H9 (cell line): ENCODE measurements around the gene LRP1-AS. TPM values are rescaled to one million over a fixed set of nuclear protein-coding genes. Genes with fewer than 3 reads are reported as not detected.

ENCODE experiments used
- DNase-seq: peaks from one replicate; pipeline ENCODE4 v3.0.0-alpha.2; 2017
- H2AFZ ChIP-seq: one replicate; pipeline ENCODE4 v1.6.1; 2013; ENCODE audit warnings: mild to moderate bottlenecking, low read length, control low read depth, moderate library complexity
- H2AK5ac ChIP-seq: 2 replicates; pipeline ENCODE4 v1.6.1; 2013; ENCODE audit warnings: low read length, control low read depth, mixed read lengths; ENCODE audit not compliant: insufficient read length
- H2BK120ac ChIP-seq: one replicate; pipeline ENCODE4 v1.6.1; 2013; ENCODE audit warnings: low read depth, mild to moderate bottlenecking, low read length, control low read depth, inconsistent platforms; ENCODE audit not compliant: poor library complexity, severe bottlenecking
- H2BK12ac ChIP-seq: 2 replicates; pipeline ENCODE4 v1.6.1; 2013; ENCODE audit warnings: low read length, control low read depth, mixed read lengths, low read depth; ENCODE audit not compliant: insufficient read length
- H2BK15ac ChIP-seq: 2 replicates; pipeline ENCODE4 v1.6.1; 2013; ENCODE audit warnings: low read depth, low read length, control low read depth
- H2BK20ac ChIP-seq: one replicate; pipeline ENCODE4 v1.6.1; 2013; ENCODE audit warnings: low read depth, mild to moderate bottlenecking, low read length, control low read depth, inconsistent platforms; ENCODE audit not compliant: poor library complexity, severe bottlenecking
- H2BK5ac ChIP-seq: 2 replicates; pipeline ENCODE4 v1.6.1; 2013; ENCODE audit warnings: low read length, control low read depth, mixed read lengths; ENCODE audit not compliant: insufficient read length
- H3K14ac ChIP-seq: 2 replicates; pipeline ENCODE4 v1.6.1; 2013; ENCODE audit warnings: low read length, control low read depth; ENCODE audit not compliant: insufficient read depth
- H3K18ac ChIP-seq: 2 replicates; pipeline ENCODE4 v1.6.1; 2013; ENCODE audit warnings: low read depth, mild to moderate bottlenecking, mixed read lengths, low read length, control low read depth; ENCODE audit not compliant: insufficient read length
- H3K23ac ChIP-seq: 2 replicates; pipeline ENCODE4 v1.6.1; 2013; ENCODE audit warnings: low read length, control low read depth, mixed read lengths, low read depth; ENCODE audit not compliant: insufficient read length
- H3K23me2 ChIP-seq: 2 replicates; pipeline ENCODE4 v1.6.1; 2013; ENCODE audit warnings: low read depth, mild to moderate bottlenecking, mixed read lengths, low read length, control low read depth; ENCODE audit not compliant: insufficient read length, poor library complexity, severe bottlenecking
- H3K27ac ChIP-seq: 2 replicates; pipeline ENCODE4 v1.5.1; 2013; ENCODE audit warnings: low read length, control low read depth, mixed read lengths, low read depth; ENCODE audit not compliant: insufficient read length
- H3K27me3 ChIP-seq: 2 replicates; pipeline ENCODE4 v1.6.1; 2013; ENCODE audit warnings: low read length, control low read depth, inconsistent platforms; ENCODE audit not compliant: insufficient read depth
- H3K4ac ChIP-seq: 2 replicates; pipeline ENCODE4 v1.6.1; 2013; ENCODE audit warnings: low read depth, mild to moderate bottlenecking, control low read depth, inconsistent platforms, low read length, moderate library complexity
- H3K4me1 ChIP-seq: 2 replicates; pipeline ENCODE4 v1.6.1; 2013; ENCODE audit warnings: low read length, control low read depth, inconsistent platforms; ENCODE audit not compliant: insufficient read depth
- H3K4me2 ChIP-seq: 2 replicates; pipeline ENCODE4 v1.6.1; 2013; ENCODE audit warnings: low read length, control low read depth, mixed read lengths; ENCODE audit not compliant: insufficient read length, insufficient read depth
- H3K56ac ChIP-seq: 2 replicates; pipeline ENCODE4 v1.6.1; 2013; ENCODE audit warnings: low read depth, mild to moderate bottlenecking, mixed read lengths, low read length, control low read depth; ENCODE audit not compliant: insufficient read length
- H3K79me1 ChIP-seq: 2 replicates; pipeline ENCODE4 v1.6.1; 2013; ENCODE audit warnings: low read depth, mild to moderate bottlenecking, moderate library complexity, low read length, control low read depth, inconsistent platforms; ENCODE audit not compliant: insufficient read depth, poor library complexity, severe bottlenecking
- H3K79me2 ChIP-seq: 2 replicates; pipeline ENCODE4 v1.6.1; 2013; ENCODE audit warnings: low read length, control low read depth, inconsistent platforms; ENCODE audit not compliant: insufficient read depth
- H3K9ac ChIP-seq: 2 replicates; pipeline ENCODE4 v1.6.1; 2013; ENCODE audit warnings: low read length, control low read depth, mixed read lengths; ENCODE audit not compliant: insufficient read length; ENCODE audit errors: extremely low read depth
- H3K9me3 ChIP-seq: one replicate; pipeline ENCODE4 v1.6.1; 2013; ENCODE audit warnings: low read depth, low read length, inconsistent platforms; ENCODE audit not compliant: control insufficient read depth
- H3T11ph ChIP-seq: one replicate; pipeline ENCODE4 v1.6.1; 2013; ENCODE audit warnings: mild to moderate bottlenecking, low read length, control low read depth, inconsistent platforms
- H4K20me1 ChIP-seq: one replicate; pipeline ENCODE4 v1.6.1; 2013; ENCODE audit not compliant: control insufficient read depth, insufficient read length, insufficient read depth
- H4K5ac ChIP-seq: 2 replicates; pipeline ENCODE4 v1.6.1; 2013; ENCODE audit warnings: low read depth, mild to moderate bottlenecking, mixed read lengths, low read length, control low read depth; ENCODE audit not compliant: insufficient read length
- H4K8ac ChIP-seq: replicated peaks from 2 replicates; pipeline ENCODE4 v1.6.1; 2013; ENCODE audit warnings: low read length, control low read depth, mixed read lengths, low read depth; ENCODE audit not compliant: insufficient read length
- H4K91ac ChIP-seq: 2 replicates; pipeline ENCODE4 v1.6.1; 2013; ENCODE audit warnings: low read depth, mild to moderate bottlenecking, moderate library complexity, mixed read lengths, low read length, control low read depth; ENCODE audit not compliant: insufficient read length
- H3K27ac Mint-ChIP-seq, 3 experiments: 2 replicates in 2 of 3; 3 replicates in 1 of 3; pipeline ENCODE4 v1.8.0; 2020 to 2021; ENCODE audit warnings: mixed read lengths in 3 of 3, mild to moderate bottlenecking in 1 of 3, moderate library complexity in 1 of 3
- H3K27me3 Mint-ChIP-seq: 2 replicates; pipeline ENCODE4 v1.8.0; 2021; ENCODE audit warnings: low read depth, mild to moderate bottlenecking, moderate library complexity, mixed read lengths
- H3K36me3 Mint-ChIP-seq, 3 experiments: 2 replicates in 2 of 3; 3 replicates in 1 of 3; pipeline ENCODE4 v1.8.0; 2020 to 2021; ENCODE audit warnings: low read depth in 3 of 3, mixed read lengths in 3 of 3; ENCODE audit not compliant: insufficient read depth in 1 of 3
- H3K4me1 Mint-ChIP-seq, 2 experiments: 2 replicates each; pipeline ENCODE4 v1.8.0; 2020; ENCODE audit warnings: mixed read lengths in 2 of 2
- H3K4me3 Mint-ChIP-seq, 2 experiments: 2 replicates in 1 of 2; 3 replicates in 1 of 2; pipeline ENCODE4 v1.8.0; 2020 to 2021; ENCODE audit warnings: mild to moderate bottlenecking in 2 of 2, mixed read lengths in 2 of 2, moderate library complexity in 1 of 2
- H3K9me3 Mint-ChIP-seq, 2 experiments: 2 replicates in 1 of 2; 3 replicates in 1 of 2; pipeline ENCODE4 v1.8.0; 2020; ENCODE audit warnings: mild to moderate bottlenecking in 2 of 2, mixed read lengths in 2 of 2, moderate library complexity in 1 of 2
- WGBS: extraction: QIAGEN DNeasy Blood & Tissue Kit; methylation state at CpG from one replicate; pipeline ENCODE4 v1.1.7; 2013; ENCODE audit warnings: missing lambda C conversion rate, low lambda C conversion rate, mixed read lengths; ENCODE audit not compliant: insufficient read length; ENCODE audit errors: extremely low coverage; 5-methylcytosine and 5-hydroxymethylcytosine counted together
- total RNA-seq: library from RNA; stranded (reverse); gene quantifications from 2 replicates; pipeline ENCODE4 v1.2.1, GENCODE V29; 2021
- TF ChIP-seq, protein P1 (sequence below): fragments of 200-600 bp; sonication (generic); conservative IDR thresholded peaks from 3 replicates; pipeline ENCODE4 v1.8.0; 2021; ENCODE audit warnings: antibody characterized with exemption, mild to moderate bottlenecking

The LRP1-AS gene
- total RNA-seq, 1 experiment from 2014 or later, result not detected

DNA sequence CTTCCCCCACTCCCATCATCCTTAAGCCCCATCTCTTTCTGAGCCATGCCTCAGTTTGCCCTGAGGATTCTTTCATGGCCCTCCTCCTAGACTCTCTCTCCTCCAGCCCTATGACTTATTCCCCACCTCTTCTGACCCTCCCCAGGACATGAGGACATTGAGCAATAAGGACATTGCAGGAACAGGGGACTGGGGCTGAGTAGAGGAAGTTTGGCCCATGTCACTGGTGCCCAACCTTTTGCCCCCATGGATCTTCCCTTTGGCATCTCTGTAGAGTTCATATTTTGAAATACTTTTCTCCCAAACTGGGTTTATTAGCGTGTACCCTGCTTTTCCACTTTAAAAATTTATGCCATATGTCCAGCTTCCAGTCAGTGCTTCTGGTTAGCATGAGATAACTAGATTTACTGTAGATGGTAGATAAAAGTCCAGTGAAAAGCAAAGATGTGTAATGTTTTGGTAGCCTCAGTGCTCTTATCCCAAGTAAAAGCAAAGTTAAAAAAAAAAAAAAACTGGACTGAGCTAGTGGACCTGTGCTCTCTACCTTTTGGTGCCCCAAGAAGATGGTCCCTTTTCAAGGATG lies 6.1 kb upstream of the LRP1-AS start:
- no peak overlapping the region for H4K91ac ChIP-seq
- no peaks in the 10 kb centered on the region for H3K23me2 ChIP-seq
- peaks cover 22 to 28% of the 10 kb centered on the region in 2 experiments for H3K4me1 Mint-ChIP-seq
- peaks cover 41 to 87% (median 74%) of the 10 kb centered on the region in 3 experiments; a peak in 6 of 7 replicates for H3K36me3 Mint-ChIP-seq
- H2BK5ac ChIP-seq, result no peak overlapping the region
- H3K27me3 ChIP-seq, result no peaks in the 10 kb centered on the region
- no peak overlapping the region for H2BK15ac ChIP-seq
- H3K4ac ChIP-seq, result no peak overlapping the region
- H3T11ph ChIP-seq, result no peak overlapping the region
- no peak overlapping the region for H3K27ac ChIP-seq
- H3K56ac ChIP-seq, result no peak overlapping the region
- H3K9me3 Mint-ChIP-seq, result no peaks in the 10 kb centered on the region
- no peak overlapping the region for H4K8ac ChIP-seq
- no peak overlapping the region for H2AK5ac ChIP-seq
- H3K9me3 ChIP-seq, result no peaks in the 10 kb centered on the region
- no peaks in the 10 kb centered on the region for H3K27me3 Mint-ChIP-seq
- no peak overlapping the region for H3K4me3 Mint-ChIP-seq
- DNase-seq, result no peak
- H2BK120ac ChIP-seq, result no peak overlapping the region
- no peaks in the 10 kb centered on the region for H3K79me1 ChIP-seq
- no peak overlapping the region for H3K14ac ChIP-seq
- TF ChIP-seq, protein P1, sequence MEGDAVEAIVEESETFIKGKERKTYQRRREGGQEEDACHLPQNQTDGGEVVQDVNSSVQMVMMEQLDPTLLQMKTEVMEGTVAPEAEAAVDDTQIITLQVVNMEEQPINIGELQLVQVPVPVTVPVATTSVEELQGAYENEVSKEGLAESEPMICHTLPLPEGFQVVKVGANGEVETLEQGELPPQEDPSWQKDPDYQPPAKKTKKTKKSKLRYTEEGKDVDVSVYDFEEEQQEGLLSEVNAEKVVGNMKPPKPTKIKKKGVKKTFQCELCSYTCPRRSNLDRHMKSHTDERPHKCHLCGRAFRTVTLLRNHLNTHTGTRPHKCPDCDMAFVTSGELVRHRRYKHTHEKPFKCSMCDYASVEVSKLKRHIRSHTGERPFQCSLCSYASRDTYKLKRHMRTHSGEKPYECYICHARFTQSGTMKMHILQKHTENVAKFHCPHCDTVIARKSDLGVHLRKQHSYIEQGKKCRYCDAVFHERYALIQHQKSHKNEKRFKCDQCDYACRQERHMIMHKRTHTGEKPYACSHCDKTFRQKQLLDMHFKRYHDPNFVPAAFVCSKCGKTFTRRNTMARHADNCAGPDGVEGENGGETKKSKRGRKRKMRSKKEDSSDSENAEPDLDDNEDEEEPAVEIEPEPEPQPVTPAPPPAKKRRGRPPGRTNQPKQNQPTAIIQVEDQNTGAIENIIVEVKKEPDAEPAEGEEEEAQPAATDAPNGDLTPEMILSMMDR, result no peak
- no peak overlapping the region for H3K4me2 ChIP-seq
- H3K18ac ChIP-seq, result no peak overlapping the region
- no peak overlapping the region for H2BK12ac ChIP-seq
- no peak overlapping the region for H3K23ac ChIP-seq
- no CpG with 5 or more reads among the region's 1 CpG for WGBS
- H2BK20ac ChIP-seq, result no peak overlapping the region
- peaks cover 2% of the 10 kb centered on the region for H4K20me1 ChIP-seq
- H3K9ac ChIP-seq, result no peak overlapping the region
- H2AFZ ChIP-seq, result no peak overlapping the region
- H3K27ac Mint-ChIP-seq, result peak overlapping the region; percentile 6 to 89 (median 70); a peak in 4 of 7 replicates
- no peak overlapping the region for H4K5ac ChIP-seq
- H3K4me1 ChIP-seq, result no peaks in the 10 kb centered on the region
- H3K79me2 ChIP-seq, result no peaks in the 10 kb centered on the region
